ENCODE data around the gene C1orf35. TPM values are rescaled to one million over a fixed set of nuclear protein-coding genes. Genes with fewer than 3 reads are reported as not detected.
"Not testable (repeated sequence)": the region's sequence is repeated elsewhere in the genome, so short reads cannot be mapped to it uniquely, and the experiment has no call there.

The C1orf35 gene
- total and polyA plus RNA-seq, 7 donors: 3.6 to 8.2 (median 5.7) TPM

GRCh38 chr1:228114827-228115226 is 11.7 kb upstream of the C1orf35 start:
- WGBS, 3 donors: 74 to 76% (median 75%) methylated on average over 3 of the region's 3 CpGs
- H3K36me3 ChIP-seq (ENCODE audit: insufficient read depth in 1 of 2, low read depth in 1 of 2): no peaks in the 10 kb centered on the region
- no peak for TF ChIP-seq CTCF (IDR thresholded peaks at IDR 0.05)
- H3K27ac ChIP-seq: no peak overlapping the region
- DNase-seq (no peak), ATAC-seq (no peak)
- H3K9me3 ChIP-seq: no peaks in the 10 kb centered on the region
- no peak overlapping the region for H3K4me3 ChIP-seq
- intact Hi-C loops (cut with DNase I): no loop called here
- H3K4me1 ChIP-seq: peaks cover 5% of the 10 kb centered on the region
- no peaks in the 10 kb centered on the region for H3K27me3 ChIP-seq (ENCODE audit: insufficient read depth in 3 of 3, low read length in 2 of 3)

GRCh38 chr1:228112617-228113016 is 9.5 kb upstream of the C1orf35 start:
- intact Hi-C loops (cut with DNase I): no loop called here
- no peak for ATAC-seq

GRCh38 chr1:228112167-228112566 is 9.0 kb upstream of the C1orf35 start:
- ATAC-seq (no peak), DNase-seq (no peak)
- H3K27ac ChIP-seq: no peak overlapping the region
- H3K36me3 ChIP-seq (ENCODE audit: insufficient read depth in 1 of 2, low read depth in 1 of 2): peaks cover 0 to 7% of the 10 kb centered on the region in 2 donors
- intact Hi-C loops (cut with DNase I): no loop called here
- peaks cover 16% of the 10 kb centered on the region for H3K4me1 ChIP-seq
- WGBS, 3 donors: 87 to 94% (median 88%) methylated on average over 7 of the region's 7 CpGs
- H3K4me3 ChIP-seq: no peak overlapping the region
- TF ChIP-seq CTCF (IDR thresholded peaks at IDR 0.05): no peak
- no peaks in the 10 kb centered on the region for H3K9me3 ChIP-seq
- no peaks in the 10 kb centered on the region for H3K27me3 ChIP-seq (ENCODE audit: insufficient read depth in 3 of 3, low read length in 2 of 3)

More at GRCh38 chr1:228112617-228113016, 9.5 kb upstream of the C1orf35 start:
- no peak for TF ChIP-seq CTCF (IDR thresholded peaks at IDR 0.05)
- 83 to 94% (median 88%) methylated on average over 1 of the region's 1 CpG for WGBS, 3 donors
- Histone ChIP-seq H3K27me3 (ENCODE audit: insufficient read depth in 3 of 3, low read length in 2 of 3) (no peaks in the 10 kb centered on the region), H3K4me1 (peaks cover 16% of the 10 kb centered on the region), H3K9me3 (no peaks in the 10 kb centered on the region), H3K4me3 (no peak overlapping the region), H3K36me3 (ENCODE audit: insufficient read depth in 1 of 2, low read depth in 1 of 2) (peaks cover 0 to 2% of the 10 kb centered on the region in 2 donors), H3K27ac (no peak overlapping the region)
- no peak for DNase-seq

GRCh38 chr1:228111315-228111714 is 8.2 kb upstream of the C1orf35 start:
- H3K9me3 ChIP-seq; intact Hi-C loops (cut with DNase I); ATAC-seq; H3K27ac ChIP-seq; DNase-seq; H3K4me3 ChIP-seq; H3K27me3 ChIP-seq (ENCODE audit: insufficient read depth in 3 of 3, low read length in 2 of 3): not testable (repeated sequence)
- peaks cover 16% of the 10 kb centered on the region for H3K4me1 ChIP-seq
- 96 to 99% (median 97%) methylated on average over 6 of the region's 6 CpGs for WGBS, 3 donors
- peaks cover 0 to 15% of the 10 kb centered on the region in 2 donors for H3K36me3 ChIP-seq (ENCODE audit: insufficient read depth in 1 of 2, low read depth in 1 of 2)

- intact Hi-C loops (cut with DNase I): no loop called here
- ATAC-seq (no peak), DNase-seq (no peak)
- 86 to 92% (median 90%) methylated on average over 7 of the region's 7 CpGs for WGBS, 3 donors
- no peak overlapping the region for H3K4me3 ChIP-seq
- TF ChIP-seq CTCF (IDR thresholded peaks at IDR 0.05): no peak
- peaks cover 0 to 22% of the 10 kb centered on the region in 2 donors for H3K36me3 ChIP-seq (ENCODE audit: insufficient read depth in 1 of 2, low read depth in 1 of 2)
- no peak overlapping the region for H3K27ac ChIP-seq
- H3K4me1 ChIP-seq: peaks cover 16% of the 10 kb centered on the region
- no peaks in the 10 kb centered on the region for H3K9me3 ChIP-seq
- H3K27me3 ChIP-seq (ENCODE audit: insufficient read depth in 3 of 3, low read length in 2 of 3): no peaks in the 10 kb centered on the region
Measured at GRCh38 chr1:228110556-228110955, 7.4 kb upstream of the C1orf35 start.

Measured in psoas muscle (tissue), 8 donors.